Muscle of back (tissue), 13 donors: ENCODE data around the gene VAMP5. TPM values are rescaled to one million over a fixed set of nuclear protein-coding genes. Genes with fewer than 3 reads are reported as not detected.
A peak's percentile ranks its signal among the peaks of the same experiment; 100 is the strongest.
"Not testable (repeated sequence)": the region's sequence is repeated elsewhere in the genome, so short reads cannot be mapped to it uniquely, and the experiment has no call there.

ENCODE experiments used
- DNase-seq, 3 donors: peaks; one replicate each; pipeline versions ENCODE4 v3.0.0 to v3.0.0-alpha.2; 2013
- long read RNA-seq, 9 donors: transcript quantifications; one replicate each; lab custom pipeline, GENCODE V29; 2026
- polyA plus RNA-seq, 10 donors: library from polyadenylated mRNA; unstranded; fragments of 120-200 nt; gene quantifications; one replicate each; pipeline ENCODE4 v1.2.1, GENCODE V29; 2013; ENCODE audit not compliant: insufficient read length in 10 of 10

Gene VAMP5
- 10 to 100 TPM; 27.2 to 48.3 (median 36.8) TPM for polyA plus RNA-seq
- long read RNA-seq, donor 1, transcript VAMP5-201 (3 exons, 689 nt), result major isoform, 25 of 40 reads
- long read RNA-seq, donor 1, partial matches to known transcripts, result 15 of 40 reads
- long read RNA-seq, donor 1, other reads (novel, unspliced or antisense), result 0 of 40 reads
- long read RNA-seq, donor 2, transcript VAMP5-201 (3 exons, 689 nt), result major isoform, 20 of 20 reads
- long read RNA-seq, donor 2, partial matches to known transcripts, result 0 of 20 reads
- long read RNA-seq, donor 2, other reads (novel, unspliced or antisense), result 0 of 20 reads
- long read RNA-seq, donor 3, result 0 reads
- long read RNA-seq, donor 4, transcript VAMP5-201 (3 exons, 689 nt), result major isoform, 19 of 34 reads
- long read RNA-seq, donor 4, partial matches to known transcripts, result 15 of 34 reads
- long read RNA-seq, donor 4, other reads (novel, unspliced or antisense), result 0 of 34 reads
- long read RNA-seq, donor 5, transcript VAMP5-201 (3 exons, 689 nt), result major isoform, 51 of 72 reads
- long read RNA-seq, donor 5, partial matches to known transcripts, result 8 of 72 reads
- long read RNA-seq, donor 5, other reads (novel, unspliced or antisense), result 12 of 72 reads
- long read RNA-seq, donor 6, transcript VAMP5-201 (3 exons, 689 nt), result major isoform, 31 of 67 reads
- long read RNA-seq, donor 6, partial matches to known transcripts, result 29 of 67 reads
- long read RNA-seq, donor 6, other reads (novel, unspliced or antisense), result 6 of 67 reads
- long read RNA-seq, donor 7, transcript VAMP5-201 (3 exons, 689 nt), result major isoform, 17 of 17 reads
- long read RNA-seq, donor 7, partial matches to known transcripts, result 0 of 17 reads
- long read RNA-seq, donor 7, other reads (novel, unspliced or antisense), result 0 of 17 reads
- long read RNA-seq, donor 8, transcript VAMP5-201 (3 exons, 689 nt), result major isoform, 17 of 31 reads
- long read RNA-seq, donor 8, partial matches to known transcripts, result 14 of 31 reads
- long read RNA-seq, donor 8, other reads (novel, unspliced or antisense), result 0 of 31 reads
- long read RNA-seq, donor 9, transcript VAMP5-201 (3 exons, 689 nt), result major isoform, 8 of 8 reads
- long read RNA-seq, donor 9, partial matches to known transcripts, result 0 of 8 reads
- long read RNA-seq, donor 9, other reads (novel, unspliced or antisense), result 0 of 8 reads

- DNase-seq, result peak in 1 of 3 donors; percentile 72
Observed at GRCh38 chr2:85584354-85584856, at the start of gene VAMP5. Gene VAMP5 (plus strand): TSS chr2:85584431. CDS start chr2:85584491, 60 bp downstream.

GRCh38 chr2:85534881-85535280, 49.4 kb upstream of the VAMP5 start:
- DNase-seq, result no peak

GRCh38 chr2:85536479-85536878, 47.8 kb upstream of the VAMP5 start:
- no peak for DNase-seq

GRCh38 chr2:85537600-85538506, 46.4 kb upstream of the VAMP5 start:
- DNase-seq, result peak; percentile 43 to 88 (median 62)

GRCh38 chr2:85538507-85539360, 45.5 kb upstream of the VAMP5 start, which contains the start of gene MAT2A:
Gene MAT2A (plus strand): TSS chr2:85539168. CDS start chr2:85539288, 120 bp downstream.
- DNase-seq, result peak; percentile 94 to 99 (median 97)

GRCh38 chr2:85539361-85540132, 44.7 kb upstream of the VAMP5 start:
- DNase-seq, result peak; percentile 80 to 95 (median 86)

DNA sequence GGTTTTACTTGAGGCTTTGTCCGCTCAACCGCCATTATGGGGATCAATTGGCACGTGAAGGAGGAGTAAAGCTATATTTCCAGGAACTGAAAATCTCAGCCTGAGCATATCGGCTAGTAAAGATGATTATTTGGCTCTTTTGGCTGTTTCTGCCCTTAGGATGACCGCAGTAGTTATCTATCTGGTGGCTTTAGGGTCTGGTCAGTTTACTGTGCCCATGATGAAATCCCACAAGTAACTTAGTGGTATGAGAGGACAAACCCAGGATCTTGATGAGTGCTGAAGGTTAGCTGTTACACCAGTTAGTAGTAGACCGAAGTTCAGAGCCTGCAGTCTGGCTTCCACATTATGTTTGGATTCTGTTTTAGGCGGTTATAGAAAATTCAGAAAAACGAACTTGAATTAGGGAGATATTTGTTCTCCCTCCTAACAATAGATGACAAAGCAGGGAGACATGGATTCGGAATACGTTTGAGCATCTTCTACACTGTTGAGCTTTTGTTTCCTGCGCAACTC, 44.0 kb upstream of the VAMP5 start:
- no peak for DNase-seq

DNA sequence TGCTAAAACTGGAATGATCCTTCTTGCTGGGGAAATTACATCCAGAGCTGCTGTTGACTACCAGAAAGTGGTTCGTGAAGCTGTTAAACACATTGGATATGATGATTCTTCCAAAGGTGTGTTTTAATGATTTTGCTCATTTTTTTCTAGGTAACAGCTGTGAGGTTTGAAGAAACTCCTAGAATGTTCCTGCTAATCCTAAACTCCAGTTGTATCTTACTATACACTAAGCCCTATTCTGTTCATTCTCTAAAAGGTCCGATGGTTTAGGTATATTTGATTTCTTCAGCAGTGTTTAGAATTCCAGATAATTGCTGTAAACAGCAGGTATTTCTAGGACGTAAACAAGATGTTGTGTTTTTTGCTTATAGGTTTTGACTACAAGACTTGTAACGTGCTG, 43.0 kb upstream of the VAMP5 start:
- DNase-seq, result no peak

DNA sequence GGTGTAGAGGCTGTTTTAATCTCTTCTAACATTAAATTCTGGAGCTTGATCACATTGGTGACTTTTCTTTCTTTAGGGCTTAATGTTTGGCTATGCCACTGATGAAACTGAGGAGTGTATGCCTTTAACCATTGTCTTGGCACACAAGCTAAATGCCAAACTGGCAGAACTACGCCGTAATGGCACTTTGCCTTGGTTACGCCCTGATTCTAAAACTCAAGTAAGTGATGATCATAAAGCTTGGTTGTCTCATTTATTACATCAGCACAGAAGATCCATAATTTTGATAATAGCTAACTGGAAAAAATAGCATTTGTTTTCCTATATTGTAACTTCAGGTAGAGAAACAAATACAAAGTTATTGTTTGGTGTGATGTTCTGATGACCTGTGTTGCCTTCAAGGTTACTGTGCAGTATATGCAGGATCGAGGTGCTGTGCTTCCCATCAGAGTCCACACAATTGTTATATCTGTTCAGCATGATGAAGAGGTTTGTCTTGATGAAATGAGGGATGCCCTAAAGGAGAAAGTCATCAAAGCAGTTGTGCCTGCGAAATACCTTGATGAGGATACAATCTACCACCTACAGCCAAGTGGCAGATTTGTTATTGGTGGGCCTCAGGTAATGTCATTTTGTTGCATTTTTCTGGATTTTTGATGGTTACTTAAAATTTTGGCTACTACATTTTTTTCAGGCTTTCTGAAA, 42.3 kb upstream of the VAMP5 start:
- no peak for DNase-seq

DNA sequence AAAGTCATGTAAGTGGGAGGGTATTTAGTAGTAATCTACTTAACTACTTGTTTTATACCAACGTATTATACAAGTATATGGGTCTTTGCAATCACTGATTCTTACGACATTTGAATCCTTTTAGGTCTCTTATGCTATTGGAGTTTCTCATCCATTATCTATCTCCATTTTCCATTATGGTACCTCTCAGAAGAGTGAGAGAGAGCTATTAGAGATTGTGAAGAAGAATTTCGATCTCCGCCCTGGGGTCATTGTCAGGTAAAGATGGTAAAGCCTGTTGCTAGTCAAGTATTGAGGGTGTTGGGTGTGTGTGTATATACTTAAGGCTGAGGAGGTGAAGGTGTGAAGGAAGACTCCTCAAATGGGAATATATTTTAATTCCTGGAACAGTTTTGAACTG, 41.5 kb upstream of the VAMP5 start:
- DNase-seq, result no peak

DNA sequence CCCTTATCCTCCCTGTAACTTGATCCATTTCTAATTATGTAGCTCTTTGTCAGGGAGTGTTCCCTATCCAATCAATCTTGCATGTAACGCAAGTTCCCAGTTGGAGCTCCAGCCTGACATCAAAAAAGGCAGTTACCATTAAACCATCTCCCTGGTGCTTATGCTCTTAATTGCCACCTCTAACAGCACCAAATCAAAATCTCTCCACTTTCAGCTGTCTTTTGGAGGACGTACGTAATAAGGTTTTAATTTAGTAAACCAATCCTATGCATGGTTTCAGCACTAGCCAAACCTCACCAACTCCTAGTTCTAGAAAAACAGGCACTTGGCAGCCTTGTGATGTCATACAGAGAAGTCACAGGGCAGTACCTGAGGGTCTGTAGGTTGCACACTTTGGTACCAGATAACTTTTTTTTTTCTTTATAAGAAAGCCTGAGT, 40.0 kb upstream of the VAMP5 start:
- not testable (repeated sequence) for DNase-seq

DNA sequence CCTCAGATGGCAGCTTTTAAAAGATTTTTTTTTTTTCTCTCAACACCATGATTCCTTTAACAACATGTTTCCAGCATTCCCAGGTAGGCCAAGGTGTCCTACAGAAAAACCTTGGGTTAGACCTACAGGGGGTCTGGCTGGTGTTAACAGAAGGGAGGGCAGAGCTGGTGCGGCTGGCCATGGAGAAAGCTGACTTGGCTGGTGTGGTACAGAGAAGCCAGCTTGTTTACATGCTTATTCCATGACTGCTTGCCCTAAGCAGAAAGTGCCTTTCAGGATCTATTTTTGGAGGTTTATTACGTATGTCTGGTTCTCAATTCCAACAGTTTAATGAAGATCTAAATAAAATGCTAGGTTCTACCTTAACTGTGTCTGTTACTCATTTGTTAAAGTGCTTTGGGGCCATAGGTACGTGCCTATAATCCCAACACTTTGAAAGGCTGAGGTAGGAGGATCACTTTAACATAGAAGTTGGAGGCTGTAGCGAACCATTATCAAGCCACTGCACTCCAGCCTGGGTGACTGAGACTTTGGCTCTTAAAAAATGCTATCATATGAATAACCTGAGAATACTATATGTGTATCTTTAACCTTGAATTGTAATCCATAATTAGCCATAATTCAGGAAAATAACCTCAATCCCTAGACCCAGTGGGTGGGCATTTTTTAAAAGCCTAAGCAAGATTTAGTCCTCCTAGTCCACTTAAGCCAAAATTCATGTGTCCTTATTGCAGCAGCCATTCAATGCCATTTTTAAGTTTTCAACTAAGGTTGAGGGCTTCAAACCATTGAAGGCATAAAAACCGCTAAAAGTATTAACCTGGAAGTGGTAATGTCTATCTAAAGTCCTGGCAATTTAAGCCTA, 39.1 kb upstream of the VAMP5 start:
- DNase-seq, result not testable (repeated sequence)

GRCh38 chr2:85545780-85546240, 38.4 kb upstream of the VAMP5 start:
- no peak for DNase-seq

DNA sequence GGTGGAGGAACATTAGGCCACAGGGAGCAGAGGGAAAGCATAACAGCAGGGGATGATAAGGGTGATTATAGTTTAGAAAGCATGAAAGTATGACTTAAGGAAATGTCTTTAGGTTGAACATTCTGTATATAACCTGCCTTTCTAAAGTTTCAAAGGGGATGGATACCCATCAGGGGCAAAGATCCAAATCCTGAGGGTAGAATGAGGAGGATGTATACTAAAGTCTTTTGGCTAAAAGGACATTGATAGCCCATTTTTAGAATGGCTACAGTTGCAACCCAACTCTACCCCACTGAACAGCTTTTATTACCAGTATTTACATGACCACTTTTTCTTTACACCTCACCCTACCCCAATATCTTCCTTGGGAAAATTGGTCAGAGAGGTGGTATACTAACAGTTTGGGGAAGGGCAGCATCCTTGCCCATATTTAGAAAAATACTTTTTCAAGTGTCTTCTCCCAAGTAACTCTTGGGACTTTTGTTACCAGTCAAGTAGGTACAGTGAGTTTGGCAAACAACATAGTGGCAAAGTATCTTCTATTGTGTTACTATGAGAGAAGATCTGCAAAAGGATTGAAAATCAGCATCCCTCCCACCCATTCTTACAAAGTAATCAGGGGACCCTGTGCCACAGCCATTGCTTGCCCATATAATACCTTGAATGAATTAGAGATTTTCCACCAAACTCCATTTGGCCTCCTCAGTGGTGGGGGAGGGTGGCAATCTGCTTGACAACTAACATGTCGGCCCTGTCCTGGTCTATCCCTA, 37.0 kb upstream of the VAMP5 start:
- no peak for DNase-seq

GRCh38 chr2:85547859-85548607, 36.2 kb upstream of the VAMP5 start:
- DNase-seq, result no peak
